Measurements from ENCODE around the gene SNX33.

DNA sequence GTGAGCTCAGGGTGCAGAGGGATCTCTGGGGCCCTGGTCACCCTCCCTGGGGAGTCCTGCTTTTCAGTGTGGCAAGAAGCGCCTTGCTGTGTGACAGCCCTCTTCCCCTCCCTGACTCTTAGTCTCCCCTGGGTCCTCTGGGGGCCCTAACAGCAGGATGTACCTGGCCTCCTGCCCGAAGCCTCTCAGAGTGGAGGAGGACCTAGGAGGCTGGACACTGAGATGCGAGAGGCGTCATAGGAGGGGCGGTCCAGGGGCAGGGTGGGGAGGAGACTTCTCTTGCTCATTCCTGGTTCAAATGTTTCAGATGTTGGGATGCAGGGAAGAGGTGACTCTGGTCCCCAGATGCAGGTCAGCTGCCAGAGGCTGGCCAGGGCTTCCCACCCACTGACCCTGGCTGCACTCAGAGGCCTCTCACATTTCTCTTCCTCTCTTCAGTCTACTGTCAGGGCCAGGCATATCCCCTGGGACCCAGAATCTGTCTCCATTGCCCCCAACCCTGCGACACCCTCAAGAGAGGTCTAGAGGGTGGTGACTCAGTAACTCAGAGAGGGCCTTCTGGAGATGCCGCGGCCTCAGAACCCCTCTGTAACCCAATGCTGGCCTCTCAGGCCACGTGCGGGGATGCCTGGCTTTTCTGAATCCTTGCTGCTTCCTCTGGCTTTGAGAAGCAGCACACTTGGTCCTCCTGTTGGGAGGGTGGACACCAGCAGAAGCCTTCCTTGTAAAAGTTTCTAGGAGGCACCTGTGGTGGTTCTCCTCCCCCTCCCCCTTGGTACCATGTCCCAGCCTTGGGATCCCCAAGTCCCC, 25.9 kb downstream of the SNX33 start:
- TF ChIP-seq, protein P1, sequence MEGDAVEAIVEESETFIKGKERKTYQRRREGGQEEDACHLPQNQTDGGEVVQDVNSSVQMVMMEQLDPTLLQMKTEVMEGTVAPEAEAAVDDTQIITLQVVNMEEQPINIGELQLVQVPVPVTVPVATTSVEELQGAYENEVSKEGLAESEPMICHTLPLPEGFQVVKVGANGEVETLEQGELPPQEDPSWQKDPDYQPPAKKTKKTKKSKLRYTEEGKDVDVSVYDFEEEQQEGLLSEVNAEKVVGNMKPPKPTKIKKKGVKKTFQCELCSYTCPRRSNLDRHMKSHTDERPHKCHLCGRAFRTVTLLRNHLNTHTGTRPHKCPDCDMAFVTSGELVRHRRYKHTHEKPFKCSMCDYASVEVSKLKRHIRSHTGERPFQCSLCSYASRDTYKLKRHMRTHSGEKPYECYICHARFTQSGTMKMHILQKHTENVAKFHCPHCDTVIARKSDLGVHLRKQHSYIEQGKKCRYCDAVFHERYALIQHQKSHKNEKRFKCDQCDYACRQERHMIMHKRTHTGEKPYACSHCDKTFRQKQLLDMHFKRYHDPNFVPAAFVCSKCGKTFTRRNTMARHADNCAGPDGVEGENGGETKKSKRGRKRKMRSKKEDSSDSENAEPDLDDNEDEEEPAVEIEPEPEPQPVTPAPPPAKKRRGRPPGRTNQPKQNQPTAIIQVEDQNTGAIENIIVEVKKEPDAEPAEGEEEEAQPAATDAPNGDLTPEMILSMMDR (IDR thresholded peaks at IDR 0.05; ENCODE audit: poor library complexity), result no peak
- TF ChIP-seq EZH2phosphoT487 (IDR thresholded peaks at IDR 0.05; ENCODE audit: low read depth, severe bottlenecking, unreplicated experiment) (no peak), EZH2 (IDR thresholded peaks at IDR 0.05; ENCODE audit: borderline replicate concordance) (no peak)

All from hepatocyte (in vitro differentiated cells).